Mesothelial cell of epicardium (in vitro differentiated cells): ENCODE measurements around the gene TBX1. TPM values are rescaled to one million over a fixed set of nuclear protein-coding genes. Genes with fewer than 3 reads are reported as not detected.

Experiments used
- DNase-seq, 2 experiments: peaks; one replicate each; pipeline ENCODE4 v3.0.0; 2021; ENCODE audit warnings: low spot score in 2 of 2; ENCODE audit not compliant: unreplicated experiment in 2 of 2
- H3K27ac Mint-ChIP-seq: 2 replicates; pipeline ENCODE4 v1.8.0; 2021; ENCODE audit warnings: mixed read lengths
- H3K27me3 Mint-ChIP-seq: 2 replicates; pipeline ENCODE4 v1.8.0; 2021; ENCODE audit warnings: low read depth, mixed read lengths
- H3K36me3 Mint-ChIP-seq: 2 replicates; pipeline ENCODE4 v1.8.0; 2021; ENCODE audit warnings: mixed read lengths
- H3K4me1 Mint-ChIP-seq: 2 replicates; pipeline ENCODE4 v1.8.0; 2021; ENCODE audit warnings: mixed read lengths
- H3K4me3 Mint-ChIP-seq: 2 replicates; pipeline ENCODE4 v1.8.0; 2021; ENCODE audit warnings: mild to moderate bottlenecking, moderate library complexity, mixed read lengths
- H3K9me3 Mint-ChIP-seq: 2 replicates; pipeline ENCODE4 v1.8.0; 2021; ENCODE audit warnings: mixed read lengths
- total RNA-seq: library from RNA; stranded (reverse); gene quantifications from 3 replicates; pipeline ENCODE4 v1.2.1, GENCODE V29; 2021
- TF ChIP-seq, protein P1 (sequence below): fragments of 200-600 bp; sonication (generic); IDR thresholded peaks from one replicate; pipeline ENCODE4 v1.5.0; 2021; ENCODE audit warnings: antibody characterized with exemption; ENCODE audit not compliant: unreplicated experiment

The TBX1 gene
- total RNA-seq, 1 donor from 2014 or later, result 0.45 TPM

DNA sequence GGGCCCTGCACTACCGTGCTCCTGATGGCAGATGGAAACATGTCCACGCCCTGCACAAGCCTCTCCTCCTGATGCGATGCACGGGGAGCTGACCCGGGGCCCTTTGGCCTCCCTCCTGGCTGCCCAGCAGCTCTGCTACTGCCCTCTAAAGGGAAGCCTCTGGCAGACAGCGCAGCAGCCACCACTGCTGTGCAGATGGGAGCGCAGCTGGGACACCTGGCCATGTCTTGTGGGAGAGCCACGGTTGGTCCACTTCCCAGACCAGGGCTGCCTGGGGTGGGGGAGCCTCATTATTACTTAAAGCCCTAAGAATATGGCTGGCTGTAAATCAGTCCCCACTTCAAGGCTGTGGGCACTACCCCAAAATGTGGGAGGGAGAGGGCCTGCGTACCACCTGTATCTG is 38.3 kb downstream of the TBX1 start:
- TF ChIP-seq, protein P1, sequence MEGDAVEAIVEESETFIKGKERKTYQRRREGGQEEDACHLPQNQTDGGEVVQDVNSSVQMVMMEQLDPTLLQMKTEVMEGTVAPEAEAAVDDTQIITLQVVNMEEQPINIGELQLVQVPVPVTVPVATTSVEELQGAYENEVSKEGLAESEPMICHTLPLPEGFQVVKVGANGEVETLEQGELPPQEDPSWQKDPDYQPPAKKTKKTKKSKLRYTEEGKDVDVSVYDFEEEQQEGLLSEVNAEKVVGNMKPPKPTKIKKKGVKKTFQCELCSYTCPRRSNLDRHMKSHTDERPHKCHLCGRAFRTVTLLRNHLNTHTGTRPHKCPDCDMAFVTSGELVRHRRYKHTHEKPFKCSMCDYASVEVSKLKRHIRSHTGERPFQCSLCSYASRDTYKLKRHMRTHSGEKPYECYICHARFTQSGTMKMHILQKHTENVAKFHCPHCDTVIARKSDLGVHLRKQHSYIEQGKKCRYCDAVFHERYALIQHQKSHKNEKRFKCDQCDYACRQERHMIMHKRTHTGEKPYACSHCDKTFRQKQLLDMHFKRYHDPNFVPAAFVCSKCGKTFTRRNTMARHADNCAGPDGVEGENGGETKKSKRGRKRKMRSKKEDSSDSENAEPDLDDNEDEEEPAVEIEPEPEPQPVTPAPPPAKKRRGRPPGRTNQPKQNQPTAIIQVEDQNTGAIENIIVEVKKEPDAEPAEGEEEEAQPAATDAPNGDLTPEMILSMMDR, result no peak
- H3K27me3 Mint-ChIP-seq, result no peaks in the 10 kb centered on the region
- H3K9me3 Mint-ChIP-seq, result no peaks in the 10 kb centered on the region
- no peak for DNase-seq
- peaks cover 8% of the 10 kb centered on the region for H3K36me3 Mint-ChIP-seq
- peaks cover 7% of the 10 kb centered on the region for H3K4me1 Mint-ChIP-seq
- no peak overlapping the region for H3K27ac Mint-ChIP-seq
- no peak overlapping the region for H3K4me3 Mint-ChIP-seq

DNA sequence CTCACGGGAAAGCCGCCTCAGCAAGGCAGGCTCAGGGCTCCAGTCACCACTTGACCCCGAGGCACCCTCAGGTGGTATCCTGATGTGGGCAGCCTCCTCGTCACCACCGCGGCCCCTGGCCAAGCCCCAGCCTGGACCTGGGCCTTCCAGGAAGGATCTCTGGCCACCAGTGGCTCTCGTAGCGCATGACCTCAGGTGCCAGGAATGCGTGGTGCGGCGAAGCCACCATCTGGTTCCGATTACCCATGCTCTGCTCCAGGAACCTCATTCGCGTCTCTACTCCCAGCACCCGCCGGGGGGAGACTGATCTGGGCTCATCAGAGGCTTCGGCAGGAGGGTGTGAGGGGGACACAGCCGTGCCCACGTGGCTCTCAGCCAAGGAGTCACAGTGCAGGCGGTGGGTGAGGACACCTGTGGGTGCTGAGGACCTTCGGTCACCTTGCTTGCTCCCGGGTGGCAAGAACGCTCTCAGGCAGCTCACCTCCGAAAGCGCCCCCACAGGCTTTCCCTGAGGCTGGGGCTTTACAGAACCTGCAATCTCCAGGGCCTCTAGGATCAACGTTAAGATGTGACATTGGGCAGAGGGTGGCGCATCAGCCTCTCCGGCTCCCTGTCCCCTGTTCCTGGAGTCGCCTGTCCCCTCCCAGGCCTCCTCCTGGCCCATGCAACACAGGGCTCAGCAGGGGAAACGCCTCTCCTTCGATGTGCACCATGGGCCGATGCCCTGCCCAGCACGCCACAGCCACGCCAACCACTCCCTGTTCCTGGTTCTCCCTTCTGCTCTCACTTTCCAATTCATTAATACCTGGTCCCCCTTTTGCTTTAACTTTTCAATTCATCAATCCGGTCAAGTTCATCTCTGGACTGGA is 39.0 kb downstream of the TBX1 start:
- Mint-ChIP-seq H3K9me3 (no peaks in the 10 kb centered on the region), H3K27ac (peak overlapping the region; percentile 39), H3K27me3 (no peaks in the 10 kb centered on the region), H3K4me1 (peaks cover 7% of the 10 kb centered on the region), H3K36me3 (peaks cover 3% of the 10 kb centered on the region), H3K4me3 (no peak overlapping the region)
- TF ChIP-seq, protein P1, result no peak
- DNase-seq, result peak in 1 of 2 experiments; percentile 65

DNA sequence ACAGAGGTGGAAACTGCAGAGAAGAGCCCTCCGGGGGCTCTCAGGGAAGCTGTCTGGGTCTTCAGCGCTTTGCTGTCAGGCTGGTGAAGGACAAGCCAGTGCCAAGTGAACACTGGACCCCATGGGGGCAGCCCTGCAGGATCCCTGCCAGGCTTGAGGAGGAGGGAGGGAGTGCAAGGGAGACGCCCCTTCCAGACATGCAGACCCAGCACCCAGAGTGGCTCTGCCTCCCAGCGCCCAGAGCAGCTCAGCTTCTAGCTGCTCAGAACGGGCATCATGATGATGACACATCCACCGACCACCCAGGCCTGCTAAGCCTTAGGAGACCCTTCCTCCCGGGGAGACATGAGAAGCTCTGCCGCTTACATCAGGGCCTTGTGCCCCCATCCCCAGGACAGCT is 39.7 kb downstream of the TBX1 start:
- Mint-ChIP-seq H3K36me3 (peaks cover 3% of the 10 kb centered on the region), H3K27me3 (no peaks in the 10 kb centered on the region), H3K4me3 (no peak overlapping the region), H3K9me3 (no peaks in the 10 kb centered on the region), H3K4me1 (peaks cover 7% of the 10 kb centered on the region), H3K27ac (peak overlapping the region; percentile 18)
- TF ChIP-seq, protein P1, result no peak
- DNase-seq, result no peak

DNA sequence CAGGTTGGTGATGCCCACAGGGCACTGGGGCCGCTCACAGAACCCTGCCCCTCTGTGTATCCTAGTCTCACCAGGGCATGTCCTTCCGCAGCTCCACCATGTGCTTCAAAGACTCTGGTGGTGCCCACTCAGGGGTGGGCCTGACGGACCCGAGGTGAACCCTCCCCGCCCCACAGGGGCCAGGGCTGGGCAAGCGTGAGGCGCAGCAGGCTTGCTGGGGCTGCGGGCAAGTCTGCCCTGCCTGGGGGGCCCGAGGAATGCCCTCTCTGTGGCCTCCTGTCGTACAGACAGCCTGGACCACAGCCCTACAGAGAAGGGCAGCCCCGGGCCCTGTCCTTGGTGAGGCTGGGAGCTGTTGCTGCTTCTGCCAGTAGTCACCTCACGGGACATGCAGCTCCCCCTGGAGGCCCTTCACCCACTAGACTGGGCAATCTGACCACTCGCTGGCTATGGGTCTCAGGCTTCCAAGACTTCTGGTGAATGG is 40.2 kb downstream of the TBX1 start:
- TF ChIP-seq, protein P1, result no peak
- H3K4me1 Mint-ChIP-seq, result peaks cover 7% of the 10 kb centered on the region
- H3K36me3 Mint-ChIP-seq, result peaks cover 3% of the 10 kb centered on the region
- H3K4me3 Mint-ChIP-seq, result no peak overlapping the region
- no peaks in the 10 kb centered on the region for H3K9me3 Mint-ChIP-seq
- no peak for DNase-seq
- no peaks in the 10 kb centered on the region for H3K27me3 Mint-ChIP-seq
- H3K27ac Mint-ChIP-seq, result no peak overlapping the region

DNA sequence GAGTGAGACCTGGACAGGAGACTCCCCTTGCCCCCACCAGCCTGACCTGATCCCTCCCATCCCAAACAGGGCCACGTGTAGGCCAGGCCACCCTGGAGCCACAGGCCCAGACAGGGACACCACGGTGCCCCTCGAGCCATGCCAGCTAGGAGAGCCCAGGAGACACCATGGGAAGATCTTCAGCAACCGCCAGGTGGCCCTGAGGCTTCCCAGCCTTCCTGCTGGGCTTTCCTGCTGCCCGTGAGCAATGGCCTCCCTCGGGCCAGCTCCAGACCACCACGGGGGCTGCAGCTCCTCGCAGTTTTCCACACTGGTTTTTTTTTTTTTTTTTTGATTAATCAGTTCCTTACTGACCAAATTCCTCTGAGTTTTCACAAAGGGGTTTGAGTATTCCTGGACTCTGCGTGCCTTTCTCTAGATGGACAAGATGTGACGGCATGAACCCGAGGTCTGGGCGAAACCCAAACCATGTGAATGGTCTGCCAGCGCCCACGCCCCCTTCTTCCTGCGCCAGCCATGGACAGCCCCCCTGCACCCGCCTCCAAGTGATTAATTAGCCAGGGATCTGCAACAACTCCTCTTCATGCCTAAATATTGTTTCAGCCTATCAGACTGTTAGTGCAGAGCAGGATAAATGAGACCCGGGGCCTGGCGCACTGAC is 40.9 kb downstream of the TBX1 start:
- no peak for DNase-seq
- no peak overlapping the region for H3K4me3 Mint-ChIP-seq

More for the DNA sequence above, 40.9 kb downstream of the TBX1 start:
- TF ChIP-seq, protein P1, result no peak
- Mint-ChIP-seq H3K27me3 (no peaks in the 10 kb centered on the region), H3K9me3 (no peaks in the 10 kb centered on the region), H3K27ac (no peak overlapping the region), H3K36me3 (peaks cover 3% of the 10 kb centered on the region), H3K4me1 (peaks cover 8% of the 10 kb centered on the region)
